Measurements from ENCODE around the gene AMBRA1.
A peak's percentile ranks its signal among the peaks of the same experiment; 100 is the strongest.

Gene AMBRA1

DNA sequence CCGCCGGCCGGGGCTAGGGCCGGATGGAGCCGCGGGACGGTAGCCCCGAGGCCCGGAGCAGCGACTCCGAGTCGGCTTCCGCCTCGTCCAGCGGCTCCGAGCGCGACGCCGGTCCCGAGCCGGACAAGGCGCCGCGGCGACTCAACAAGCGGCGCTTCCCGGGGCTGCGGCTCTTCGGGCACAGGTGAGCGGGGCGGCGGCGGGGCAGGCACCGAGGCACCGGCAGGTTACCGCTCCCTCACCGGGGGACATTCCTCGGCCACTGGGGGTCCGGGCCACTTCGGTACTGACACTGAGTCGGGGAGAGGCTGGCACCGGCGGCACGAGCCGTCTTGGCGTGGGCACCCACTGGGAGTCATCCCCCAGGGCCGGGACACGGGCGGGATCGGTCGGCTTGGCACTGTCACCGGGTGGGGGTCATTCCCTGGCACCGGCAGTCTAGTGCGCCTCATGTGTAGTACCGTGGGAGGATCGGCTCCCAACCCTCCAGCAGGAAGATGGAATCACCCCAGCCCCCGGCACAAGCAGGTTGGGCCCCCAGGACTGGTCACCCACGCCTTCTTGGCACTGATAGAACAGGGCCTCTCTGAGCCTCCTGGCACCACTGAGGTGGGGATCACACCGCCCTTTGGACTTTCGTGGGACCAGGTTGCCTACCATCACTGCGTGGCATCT is 246.0 kb downstream of the AMBRA1 start:
- DNase-seq (ENCODE audit: low spot score), result no peak

GRCh38 chr11:46346886-46347636 is 246.8 kb downstream of the AMBRA1 start, which contains the start of gene DGKZ:
TSS of gene DGKZ (plus strand) at chr11:46347463. CDS start at chr11:46347660, 197 bp downstream.
- DNase-seq (ENCODE audit: low spot score), result peak; percentile 95

Data from germinal center (tissue), 1 donor.